Bronchial epithelial cell (primary cell): ENCODE data around the gene DPRX. TPM values are rescaled to one million over a fixed set of nuclear protein-coding genes. Genes with fewer than 3 reads are reported as not detected.

Experiments used
- DNase-seq: peaks from one replicate; pipeline ENCODE4 v3.0.0-alpha.2; 2010; ENCODE audit warnings: low read depth
- FAIRE-seq: peaks from 2 replicates; lab custom pipeline; 2011; peaks lifted over from hg19 to GRCh38; lab: Jason Lieb, UNC
- H3K27me3 ChIP-seq: 2 replicates; pipeline ENCODE4 v1.5.1; 2011; ENCODE audit warnings: low read length; ENCODE audit not compliant: control insufficient read depth, insufficient read depth
- H3K36me3 ChIP-seq: 2 replicates; pipeline ENCODE4 v1.5.1; 2011; ENCODE audit warnings: low read length; ENCODE audit not compliant: control insufficient read depth, insufficient read depth
- H3K4me3 ChIP-seq: 2 replicates; pipeline ENCODE4 v1.5.1; 2011; ENCODE audit warnings: mild to moderate bottlenecking, low read depth, low read length, control low read depth
- CTCF ChIP-seq: IDR thresholded peaks from 2 replicates; pipeline ENCODE4 v1.5.1; 2011; ENCODE audit warnings: mild to moderate bottlenecking, moderate library complexity, low read length, control low read depth, inconsistent platforms; ENCODE audit not compliant: insufficient read depth, severe bottlenecking
- total RNA-seq: library from RNA; depleted of rRNA; stranded (reverse); fragments of >200 nt; gene quantifications from 2 replicates; pipeline ENCODE4 v1.2.1, GENCODE V29; 2014

Gene DPRX
- total RNA-seq, 1 donor from 2014 or later = not detected

- Histone ChIP-seq H3K27me3 (no peaks in the 10 kb centered on the region), H3K36me3 (no peaks in the 10 kb centered on the region), H3K4me3 (no peak overlapping the region)
- no peak for TF ChIP-seq CTCF
- no peak for FAIRE-seq
- no peak for DNase-seq
Observed at GRCh38 chr19:53634768-53635167, 3.0 kb downstream of the DPRX start.

- Histone ChIP-seq H3K4me3 (no peak overlapping the region), H3K36me3 (no peaks in the 10 kb centered on the region), H3K27me3 (no peaks in the 10 kb centered on the region)
- TF ChIP-seq CTCF = no peak
- no peak for DNase-seq
- FAIRE-seq = no peak
Observed at GRCh38 chr19:53639471-53639870, 7.7 kb downstream of the DPRX start.

GRCh38 chr19:53642381-53643099 lies 10.7 kb downstream of the DPRX start:
- H3K27me3 ChIP-seq = no peaks in the 10 kb centered on the region
- no peak for DNase-seq
- no peak for TF ChIP-seq CTCF
- H3K4me3 ChIP-seq = no peak overlapping the region
- no peaks in the 10 kb centered on the region for H3K36me3 ChIP-seq
- no peak for FAIRE-seq

- DNase-seq = no peak
- H3K4me3 ChIP-seq = no peak overlapping the region
- no peak for TF ChIP-seq CTCF
- FAIRE-seq = no peak
- no peaks in the 10 kb centered on the region for H3K27me3 ChIP-seq
- no peaks in the 10 kb centered on the region for H3K36me3 ChIP-seq
Observed at GRCh38 chr19:53644061-53644816, 12.4 kb downstream of the DPRX start.

GRCh38 chr19:53646144-53646543 lies 14.3 kb downstream of the DPRX start:
- no peaks in the 10 kb centered on the region for H3K36me3 ChIP-seq
- no peak for FAIRE-seq
- TF ChIP-seq CTCF = no peak

More at GRCh38 chr19:53646144-53646543, 14.3 kb downstream of the DPRX start:
- H3K27me3 ChIP-seq = no peaks in the 10 kb centered on the region
- DNase-seq = no peak
- no peak overlapping the region for H3K4me3 ChIP-seq
